Upper lobe of right lung (tissue), 1 donor: ENCODE data around the gene AK5. TPM values are rescaled to one million over a fixed set of nuclear protein-coding genes. Genes with fewer than 3 reads are reported as not detected.

Source experiments
- ATAC-seq: fragments of 200-7000 bp; cut with Tn5 transposase; one replicate; pipeline ENCODE4 v1.9.1; 2020; ENCODE audit warnings: mild to moderate bottlenecking, moderate library complexity
- DNase-seq: peaks from one replicate; pipeline ENCODE4 v3.0.0-alpha.2; 2020
- H3K27ac ChIP-seq: fragments of 200-600 bp; one replicate; pipeline ENCODE4 v1.8.0; 2022
- H3K27me3 ChIP-seq: fragments of 200-600 bp; one replicate; pipeline ENCODE4 v1.8.0; 2022; ENCODE audit warnings: mild to moderate bottlenecking
- H3K36me3 ChIP-seq: fragments of 200-600 bp; one replicate; pipeline ENCODE4 v1.8.0; 2022
- H3K4me1 ChIP-seq: fragments of 200-600 bp; one replicate; pipeline ENCODE4 v1.8.0; 2022
- H3K4me3 ChIP-seq: fragments of 200-600 bp; one replicate; pipeline ENCODE4 v1.8.0; 2022; ENCODE audit warnings: mild to moderate bottlenecking
- H3K9me3 ChIP-seq: fragments of 200-600 bp; one replicate; pipeline ENCODE4 v1.8.0; 2022
- CTCF ChIP-seq: fragments of 200-600 bp; IDR thresholded peaks from one replicate; pipeline ENCODE4 v1.8.0; 2022; ENCODE audit warnings: antibody characterized with exemption
- intact Hi-C: fragments of 100-400 bp; cut with DNase I; formaldehyde crosslinking; loops from one replicate; pipeline ENCODE4 v1.11.0; 2022
- total RNA-seq: library from RNA; stranded (reverse); fragmentation: NEBNext Ultra II Directional; extraction: Animal tissue kit (Norgen Biotek cat#: 25700); gene quantifications from one replicate; pipeline ENCODE4 v1.2.1, GENCODE V29; 2021
- donor health status: DM: no; HTN: yes; CAD: no; lungs with severe emphysema.

Gene AK5
- total RNA-seq, 1 donor from 2014 or later = not detected

GRCh38 chr1:77556045-77556444 is 274.2 kb downstream of the AK5 start:
- Histone ChIP-seq H3K27ac (no peak overlapping the region), H3K9me3 (no peaks in the 10 kb centered on the region), H3K27me3 (no peaks in the 10 kb centered on the region), H3K4me3 (no peak overlapping the region), H3K36me3 (peaks cover 7% of the 10 kb centered on the region), H3K4me1 (no peaks in the 10 kb centered on the region)
- DNase-seq (no peak), ATAC-seq (no peak)
- no peak for TF ChIP-seq CTCF
- intact Hi-C loops = no loop called here

- peaks cover 12% of the 10 kb centered on the region for H3K36me3 ChIP-seq
- DNase-seq = no peak
- H3K9me3 ChIP-seq = no peaks in the 10 kb centered on the region
- no peak for TF ChIP-seq CTCF
- no peaks in the 10 kb centered on the region for H3K4me1 ChIP-seq
- intact Hi-C loops = no loop called here
- H3K4me3 ChIP-seq = no peak overlapping the region
- H3K27ac ChIP-seq = no peak overlapping the region
- no peak for ATAC-seq
- H3K27me3 ChIP-seq = no peaks in the 10 kb centered on the region
These were observed 275.2 kb downstream of the AK5 start for GRCh38 chr1:77557053-77557452.

DNA sequence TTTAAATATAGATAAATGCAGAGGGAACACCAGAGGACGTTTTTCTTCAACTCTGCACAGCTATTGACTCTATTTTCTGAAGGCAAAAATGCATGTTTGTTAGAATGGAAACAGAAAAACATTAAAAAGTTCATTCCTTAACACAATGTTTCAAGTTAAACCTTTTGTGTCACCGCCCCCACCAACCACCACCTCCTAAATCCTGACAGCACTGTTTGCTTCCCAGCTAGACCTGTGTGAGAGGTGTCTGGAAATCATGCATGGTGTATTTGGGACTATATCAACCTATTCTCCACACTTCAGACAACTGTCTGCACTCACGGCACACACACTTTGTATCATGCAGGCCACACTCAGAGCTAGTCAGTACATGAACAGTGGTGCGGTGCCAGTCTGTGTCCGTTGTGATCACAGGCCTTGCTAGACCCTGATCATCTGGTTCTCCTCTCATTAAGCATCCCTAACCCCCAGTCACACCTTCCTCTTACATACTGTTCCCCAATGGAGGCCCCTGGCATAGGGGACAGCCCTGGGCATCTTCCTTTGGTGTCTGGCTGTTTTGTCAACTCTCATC is 276.9 kb downstream of the AK5 start:
- intact Hi-C loops = no loop called here
- no peaks in the 10 kb centered on the region for H3K9me3 ChIP-seq
- DNase-seq (no peak), ATAC-seq (peak; percentile 24)
- H3K27ac ChIP-seq = no peak overlapping the region
- TF ChIP-seq CTCF = no peak
- H3K4me1 ChIP-seq = no peaks in the 10 kb centered on the region
- no peaks in the 10 kb centered on the region for H3K27me3 ChIP-seq
- no peak overlapping the region for H3K4me3 ChIP-seq
- H3K36me3 ChIP-seq = peaks cover 17% of the 10 kb centered on the region

DNA sequence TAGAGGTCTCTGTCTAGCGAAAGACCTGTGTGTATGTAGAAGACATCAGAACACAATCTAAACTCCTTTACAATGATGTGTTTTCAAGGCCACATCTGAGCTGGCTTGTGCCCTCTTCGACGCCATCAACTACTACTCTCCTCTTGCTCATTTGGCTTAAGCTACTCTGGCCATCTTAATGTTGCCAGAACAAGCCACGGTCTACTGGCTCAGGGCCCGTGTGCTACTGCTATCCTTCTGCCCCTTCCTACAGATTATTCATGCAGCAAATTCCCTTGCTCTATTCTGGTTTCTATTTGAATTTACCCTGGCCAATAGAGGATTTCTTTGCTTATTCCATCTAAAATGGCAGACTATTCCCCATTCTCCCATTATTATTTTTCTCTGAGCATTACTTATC is 278.9 kb downstream of the AK5 start:
- no peak overlapping the region for H3K4me3 ChIP-seq
- intact Hi-C loops = no loop called here
- H3K9me3 ChIP-seq = no peaks in the 10 kb centered on the region
- no peak overlapping the region for H3K27ac ChIP-seq
- no peak for DNase-seq
- ATAC-seq = no peak
- no peak for TF ChIP-seq CTCF
- H3K4me1 ChIP-seq = no peaks in the 10 kb centered on the region
- no peaks in the 10 kb centered on the region for H3K27me3 ChIP-seq
- H3K36me3 ChIP-seq = peaks cover 32% of the 10 kb centered on the region

- TF ChIP-seq CTCF = no peak
- no peak overlapping the region for H3K4me3 ChIP-seq
- no peaks in the 10 kb centered on the region for H3K9me3 ChIP-seq
- no peaks in the 10 kb centered on the region for H3K27me3 ChIP-seq
- no peak overlapping the region for H3K27ac ChIP-seq
- H3K36me3 ChIP-seq = peaks cover 50% of the 10 kb centered on the region
- no peaks in the 10 kb centered on the region for H3K4me1 ChIP-seq
- intact Hi-C loops = no loop called here
- no peak for ATAC-seq
- DNase-seq = no peak
These were observed 280.9 kb downstream of the AK5 start for GRCh38 chr1:77562596-77563150.

- no peak overlapping the region for H3K27ac ChIP-seq
- intact Hi-C loops = no loop called here
- TF ChIP-seq CTCF = no peak
- DNase-seq (no peak), ATAC-seq (no peak)
- no peaks in the 10 kb centered on the region for H3K9me3 ChIP-seq
- no peak overlapping the region for H3K4me3 ChIP-seq
- H3K27me3 ChIP-seq = no peaks in the 10 kb centered on the region
- H3K36me3 ChIP-seq = peaks cover 61% of the 10 kb centered on the region
- H3K4me1 ChIP-seq = no peaks in the 10 kb centered on the region
These were observed 283.5 kb downstream of the AK5 start for GRCh38 chr1:77565321-77565720.
